RWPE2 (cell line): Measurements from ENCODE around the gene PDE2A.

Source experiments
- ATAC-seq: fragments of 200-7000 bp; cut with Tn5 transposase; 3 replicates; pipeline ENCODE4 v1.9.1; 2021; ENCODE audit warnings: low read depth
- DNase-seq: peaks from one replicate; pipeline ENCODE4 v3.0.0-alpha.2; 2020; ENCODE audit warnings: low spot score
- H3K27ac ChIP-seq: fragments of 450-650 bp; 2 replicates; pipeline ENCODE4 v1.5.1; 2017; ENCODE audit warnings: mild to moderate bottlenecking; ENCODE audit not compliant: poor library complexity, severe bottlenecking
- H3K27me3 ChIP-seq: fragments of 250-450 bp; sonication (Bioruptor Pico); 2 replicates; pipeline ENCODE4 v1.5.1; 2021; ENCODE audit warnings: mild to moderate bottlenecking, moderate library complexity; ENCODE audit not compliant: insufficient read depth, poor library complexity, severe bottlenecking
- H3K36me3 ChIP-seq: fragments of 250-450 bp; sonication (Bioruptor Pico); 2 replicates; pipeline ENCODE4 v1.5.1; 2020; ENCODE audit warnings: low read depth, mild to moderate bottlenecking, moderate library complexity
- H3K4me1 ChIP-seq: fragments of 250-450 bp; sonication (Bioruptor Pico); 2 replicates; pipeline ENCODE4 v1.5.1; 2021; ENCODE audit warnings: mild to moderate bottlenecking, moderate library complexity; ENCODE audit not compliant: insufficient read depth, poor library complexity, severe bottlenecking
- H3K4me3 ChIP-seq: fragments of 250-450 bp; sonication (Bioruptor Pico); 2 replicates; pipeline ENCODE4 v1.5.1; 2021; ENCODE audit warnings: mild to moderate bottlenecking, moderate library complexity; ENCODE audit not compliant: severe bottlenecking
- H3K9me3 ChIP-seq: fragments of 250-450 bp; sonication (Bioruptor Pico); 2 replicates; pipeline ENCODE4 v1.5.1; 2021; ENCODE audit warnings: mild to moderate bottlenecking, moderate library complexity; ENCODE audit not compliant: severe bottlenecking
- CTCF ChIP-seq: fragments of 450-650 bp; IDR thresholded peaks from one replicate; pipeline ENCODE4 v1.5.1; 2017; ENCODE audit warnings: mild to moderate bottlenecking, moderate library complexity; ENCODE audit not compliant: poor library complexity, severe bottlenecking

PDE2A gene

GRCh38 chr11:72534371-72535193 lies 139.6 kb downstream of the PDE2A start:
- no peak for DNase-seq
- Histone ChIP-seq H3K4me3 (no peak overlapping the region), H3K4me1 (no peaks in the 10 kb centered on the region), H3K36me3 (no peaks in the 10 kb centered on the region), H3K27me3 (no peaks in the 10 kb centered on the region), H3K9me3 (no peaks in the 10 kb centered on the region), H3K27ac (no peak overlapping the region)
- TF ChIP-seq CTCF, result no peak
- no peak for ATAC-seq

DNA sequence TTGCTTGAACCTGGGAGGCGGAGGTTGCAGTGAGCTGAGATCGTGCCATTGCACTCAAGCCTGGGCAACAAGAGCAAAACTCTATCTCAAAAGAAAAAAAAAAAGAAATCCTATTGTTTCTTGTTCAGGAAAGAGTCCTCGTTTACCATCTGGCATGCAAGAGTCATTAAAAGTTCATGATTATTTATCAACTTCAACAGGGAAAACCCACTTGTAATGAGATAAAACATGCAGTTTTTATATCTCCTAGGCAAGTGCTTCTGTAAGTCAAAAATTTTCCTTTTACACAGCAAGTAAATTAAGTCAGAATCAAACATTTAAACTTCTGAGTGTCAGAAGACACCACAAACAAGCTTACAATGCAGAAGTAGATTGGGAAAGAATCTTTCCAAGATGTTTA lies 145.2 kb downstream of the PDE2A start:
- Histone ChIP-seq H3K4me3 (no peak overlapping the region), H3K4me1 (no peaks in the 10 kb centered on the region), H3K27me3 (no peaks in the 10 kb centered on the region), H3K9me3 (no peaks in the 10 kb centered on the region), H3K27ac (no peak overlapping the region), H3K36me3 (no peaks in the 10 kb centered on the region)
- ATAC-seq (no peak), DNase-seq (no peak)
- no peak for TF ChIP-seq CTCF

DNA sequence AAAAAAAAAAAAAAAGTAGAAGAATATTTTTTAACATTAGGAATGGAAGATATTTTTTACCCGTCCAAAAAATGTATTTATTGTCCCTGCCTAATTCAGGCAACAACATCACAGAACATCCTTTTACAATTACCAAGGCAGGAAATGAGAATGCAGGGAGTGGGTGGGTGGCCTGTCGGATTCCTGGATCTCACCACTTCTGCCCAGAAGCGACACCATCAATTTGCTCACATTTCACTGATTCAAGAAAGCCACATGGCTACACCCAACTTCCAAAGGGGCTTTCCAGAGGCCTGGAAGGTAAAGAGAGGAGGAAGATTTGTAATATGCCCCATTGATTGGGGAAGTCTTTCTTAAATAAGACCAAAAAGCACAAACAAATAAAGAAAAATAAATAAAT lies 146.1 kb downstream of the PDE2A start:
- Histone ChIP-seq H3K36me3 (no peaks in the 10 kb centered on the region), H3K4me3 (no peak overlapping the region), H3K27ac (no peak overlapping the region), H3K27me3 (no peaks in the 10 kb centered on the region), H3K9me3 (no peaks in the 10 kb centered on the region), H3K4me1 (no peaks in the 10 kb centered on the region)
- TF ChIP-seq CTCF, result no peak
- ATAC-seq (no peak), DNase-seq (no peak)
